HK-2 (cell line): ENCODE results near the gene LINC01488.

Experiments
- DNase-seq: peaks from one replicate; pipeline ENCODE4 v3.0.0-alpha.2; 2018; ENCODE audit not compliant: unreplicated experiment

Gene LINC01488

GRCh38 chr11:69481393-69481844 is at the start of gene LINC01488:
Gene LINC01488, plus strand, starts transcription at chr11:69481663.
- no peak for DNase-seq

- no peak for DNase-seq
Observed at GRCh38 chr11:69431893-69432738, 49.3 kb upstream of the LINC01488 start.

- no peak for DNase-seq
Observed at GRCh38 chr11:69433741-69434140, 47.7 kb upstream of the LINC01488 start.

- no peak for DNase-seq
Observed at GRCh38 chr11:69434471-69434931, 47.0 kb upstream of the LINC01488 start.

- no peak for DNase-seq
Observed at GRCh38 chr11:69435161-69435986, 46.1 kb upstream of the LINC01488 start.

DNA sequence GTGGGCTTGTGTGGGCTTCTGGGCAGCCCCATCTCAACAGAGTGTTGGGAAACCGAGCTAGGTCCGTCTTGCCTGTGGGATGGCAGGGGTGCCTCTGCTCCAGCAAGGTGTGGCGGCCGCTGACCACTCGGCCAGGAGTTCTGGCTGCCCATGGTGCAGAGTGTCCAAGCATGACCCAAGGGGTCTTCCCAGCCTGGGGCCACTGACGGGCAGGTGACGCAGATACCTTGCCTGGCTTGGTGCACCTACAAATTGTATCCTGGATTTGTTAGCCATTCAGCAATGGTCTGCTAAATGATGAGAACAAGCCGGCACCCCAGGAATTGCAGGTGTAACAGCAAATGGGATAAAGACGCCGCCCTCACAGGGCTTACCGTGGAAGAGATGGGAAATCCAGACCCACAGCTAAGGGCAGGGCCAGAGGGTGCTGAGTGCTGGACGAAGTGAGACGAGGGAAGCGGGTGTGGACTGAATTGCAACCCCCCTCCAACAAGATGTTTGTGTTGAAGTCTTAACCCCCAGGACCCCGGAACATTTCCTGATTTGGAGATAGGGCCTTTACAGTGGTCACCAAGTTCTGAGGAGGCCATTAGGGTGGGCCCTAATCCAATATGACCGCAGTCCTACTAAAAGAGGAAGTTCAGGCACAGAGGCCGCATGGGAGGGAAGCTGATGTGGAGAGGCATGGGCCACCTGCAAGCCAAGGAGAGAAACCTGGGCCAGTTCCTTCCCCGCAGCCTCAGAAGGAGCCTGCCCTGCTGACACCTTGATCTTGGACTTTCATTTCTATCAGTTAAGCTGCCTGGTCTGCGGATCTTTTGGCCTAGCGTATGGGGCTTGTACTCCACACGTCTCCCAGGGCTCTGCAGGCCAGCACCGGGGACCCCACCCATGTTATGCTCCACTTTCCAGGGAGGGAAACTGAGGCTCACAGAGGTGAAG is 45.2 kb upstream of the LINC01488 start:
- DNase-seq = no peak

DNA sequence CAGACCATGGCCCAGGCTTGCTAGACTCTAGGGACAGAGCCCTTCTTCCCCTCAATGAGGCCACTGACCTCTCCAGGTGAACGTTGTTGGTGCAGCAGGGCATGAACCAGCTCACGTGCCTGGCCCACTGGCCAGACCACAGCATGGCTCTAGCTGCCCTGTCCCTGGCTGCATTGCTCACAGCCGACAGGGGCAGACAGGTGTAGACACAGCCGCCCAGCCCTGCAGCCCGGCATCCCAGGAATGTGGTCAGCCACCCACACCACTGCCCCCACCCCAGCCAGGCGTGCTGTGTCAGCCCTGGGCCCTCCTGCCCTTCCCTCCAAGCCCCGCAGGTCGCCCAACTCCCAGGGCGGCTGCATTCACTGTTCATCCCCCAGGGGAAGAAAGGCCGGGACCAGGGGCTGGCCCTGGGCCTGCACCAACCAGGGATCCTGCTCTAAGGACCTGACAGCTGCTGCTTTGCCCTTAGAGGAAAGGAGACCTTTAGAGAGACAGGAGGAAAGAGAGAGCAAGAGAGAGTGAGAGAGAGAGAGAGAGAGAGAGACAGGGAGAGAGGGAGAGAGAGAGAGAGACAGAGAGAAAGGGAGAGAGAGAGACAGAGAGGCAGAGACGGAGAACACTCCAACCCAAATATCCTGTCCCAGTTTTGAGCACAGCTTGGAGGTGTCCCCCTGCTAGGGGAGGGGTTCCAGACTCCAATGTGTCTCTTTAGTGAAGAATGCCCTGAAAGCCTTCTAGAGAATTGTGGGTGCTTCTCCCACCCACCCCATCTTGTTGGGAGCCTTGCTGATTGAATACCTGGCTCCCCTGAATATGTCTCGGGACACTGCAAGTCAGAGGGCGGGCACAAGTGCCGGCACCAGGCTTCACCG is 44.2 kb upstream of the LINC01488 start:
- DNase-seq = peak; percentile 44

- DNase-seq = no peak
Observed at GRCh38 chr11:69437876-69438205, 43.6 kb upstream of the LINC01488 start.

DNA sequence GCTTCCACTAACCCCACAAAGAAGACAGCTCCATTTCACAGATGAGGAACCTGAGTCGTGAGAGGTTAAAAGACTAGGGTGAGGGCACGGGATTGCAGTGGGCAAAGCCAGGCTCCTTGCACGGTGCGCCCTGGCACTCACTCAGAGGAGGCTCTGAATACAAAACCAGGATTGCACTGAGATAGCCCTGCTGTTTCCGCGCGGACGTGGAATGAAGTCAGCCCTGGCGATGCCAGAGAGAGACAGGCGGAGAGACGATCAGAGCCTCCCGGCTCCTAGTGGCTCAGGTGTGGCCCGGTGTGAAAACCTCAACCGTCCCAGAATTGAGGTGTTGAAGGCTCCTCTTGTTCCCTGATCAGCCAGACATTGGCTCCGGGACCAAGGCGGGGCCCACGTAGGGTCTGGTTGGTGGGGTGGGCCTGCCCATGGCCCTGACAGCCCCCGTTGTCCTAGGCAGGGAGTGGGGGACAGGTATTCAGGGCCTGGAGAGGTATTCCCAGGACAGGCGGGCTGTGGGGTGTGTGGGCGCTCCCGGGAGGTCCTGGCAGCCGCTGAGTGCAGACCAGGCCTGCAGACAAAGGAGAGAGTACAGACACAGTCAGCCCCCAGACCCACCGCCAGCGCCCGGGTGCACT is 43.1 kb upstream of the LINC01488 start:
- no peak for DNase-seq

DNA sequence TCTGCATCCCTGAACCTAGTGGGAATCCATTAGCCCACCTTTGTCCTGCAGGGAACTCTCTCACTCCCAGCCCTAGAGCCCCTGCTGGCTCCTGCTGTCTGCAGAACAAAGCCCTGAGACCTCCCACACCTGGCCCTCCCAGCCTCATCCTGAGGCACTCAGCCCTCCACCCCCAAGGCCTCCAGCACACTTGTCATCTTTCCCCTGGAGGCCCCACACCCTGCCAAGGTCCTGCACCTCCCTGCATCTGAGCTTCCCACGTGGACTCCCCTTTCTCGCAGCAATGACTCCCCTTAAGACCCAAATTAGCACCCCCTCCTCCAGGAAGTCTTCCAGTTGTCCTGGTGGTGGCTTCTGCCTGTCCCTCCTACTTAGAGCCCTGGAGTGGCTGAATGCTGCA is 42.3 kb upstream of the LINC01488 start:
- no peak for DNase-seq

GRCh38 chr11:69439651-69440464 is 41.6 kb upstream of the LINC01488 start:
- no peak for DNase-seq

DNA sequence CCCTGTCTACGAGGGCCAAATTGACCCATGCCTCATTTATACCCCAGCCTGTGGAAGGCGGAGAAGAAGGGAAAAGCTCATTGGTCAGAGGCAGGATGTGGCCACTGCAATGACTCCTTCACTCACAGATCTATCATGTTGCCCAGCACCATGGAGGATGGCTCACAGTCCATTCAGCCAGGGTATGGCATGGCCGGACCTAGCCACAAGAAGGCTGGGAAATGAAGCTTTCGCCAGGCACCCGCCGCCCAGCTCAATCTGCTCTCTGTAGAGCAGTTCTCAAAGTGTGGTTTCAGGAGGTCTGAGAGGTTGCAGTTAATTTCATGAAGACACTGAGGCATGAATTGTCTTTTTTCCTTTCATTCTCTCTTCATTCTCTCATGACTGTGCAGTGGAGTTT is 40.6 kb upstream of the LINC01488 start:
- DNase-seq = no peak

DNA sequence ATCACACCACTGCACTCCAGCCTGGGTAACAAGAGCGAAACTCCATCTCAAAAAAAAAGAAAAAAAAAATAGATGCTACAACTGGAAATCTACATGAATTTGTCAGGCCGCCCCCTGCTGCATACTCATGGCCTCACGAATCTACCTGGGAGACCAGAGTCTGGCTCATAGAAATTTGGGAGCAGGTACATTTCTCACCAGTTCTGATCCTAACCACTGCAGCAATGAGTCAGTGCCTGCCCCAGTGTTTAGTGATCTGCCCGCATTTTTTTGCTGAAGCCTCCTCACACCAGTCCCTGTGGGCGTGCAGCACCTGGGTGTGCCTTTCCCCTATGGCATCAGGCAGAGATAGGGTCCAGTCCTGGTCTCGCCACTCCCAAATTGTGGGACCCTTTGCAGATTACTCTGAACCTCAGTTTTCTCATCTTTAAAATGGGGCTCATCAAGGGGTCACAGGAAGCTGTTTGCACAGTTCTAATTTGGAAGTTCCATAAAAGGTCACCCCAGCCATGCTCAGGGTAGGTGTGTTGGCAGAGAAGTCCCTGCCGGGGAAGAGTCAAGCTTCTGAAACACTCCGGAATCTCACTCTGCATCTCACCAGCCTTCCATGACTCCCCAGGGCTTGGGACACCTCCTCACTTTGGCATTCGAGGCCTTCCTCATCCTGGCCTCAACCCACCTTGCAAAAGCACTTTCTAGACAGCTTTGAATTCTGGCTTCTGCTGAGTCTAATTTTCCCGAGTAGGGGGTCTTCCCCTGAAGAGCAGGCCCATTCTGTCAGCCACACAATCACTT is 39.3 kb upstream of the LINC01488 start:
- DNase-seq = no peak

DNA sequence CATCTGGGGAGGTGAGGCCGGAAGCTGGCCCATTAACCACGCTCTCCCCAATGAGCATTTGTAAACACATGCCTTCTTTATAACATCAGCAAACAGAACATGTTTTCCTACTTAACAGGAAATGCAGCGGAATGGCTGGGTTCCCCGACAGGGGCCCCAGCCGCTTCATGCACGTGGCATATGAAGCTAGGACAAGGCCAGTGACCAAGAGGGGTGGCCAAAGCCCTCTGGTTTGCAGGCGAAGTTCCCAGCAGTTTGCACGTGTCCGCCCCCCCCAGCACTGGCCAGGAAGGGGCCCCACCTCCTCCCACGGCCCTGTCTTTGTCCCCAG is 38.7 kb upstream of the LINC01488 start:
- DNase-seq = no peak

GRCh38 chr11:69443138-69443967 is 38.1 kb upstream of the LINC01488 start:
- peak; percentile 88 for DNase-seq

DNA sequence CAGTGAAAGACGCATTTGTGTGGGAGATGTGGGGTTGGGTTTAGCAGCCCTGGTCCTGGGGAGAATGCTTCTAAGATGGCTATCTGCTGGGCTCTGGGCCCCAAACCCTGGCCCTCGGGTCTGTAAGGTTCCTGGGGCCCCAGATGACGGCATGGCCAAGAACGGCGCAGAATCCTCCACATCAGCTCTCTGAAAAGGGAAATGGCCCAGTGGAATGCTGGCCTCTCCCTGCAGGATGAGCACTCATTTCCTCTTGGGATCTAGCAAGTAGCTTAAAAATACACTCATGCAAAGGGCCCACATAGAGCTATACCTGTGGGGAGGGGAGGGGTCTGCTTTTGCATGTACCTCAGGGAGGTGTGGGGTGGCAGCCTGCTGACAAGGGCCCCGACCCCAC is 37.5 kb upstream of the LINC01488 start:
- DNase-seq = no peak

- DNase-seq = no peak
Observed at GRCh38 chr11:69444381-69445130, 36.9 kb upstream of the LINC01488 start.
